ENCODE results near the gene S100PBP.
A peak's percentile ranks its signal among the peaks of the same experiment; 100 is the strongest.
"Not testable (repeated sequence)": the region's sequence is repeated elsewhere in the genome, so short reads cannot be mapped to it uniquely, and the experiment has no call there.

S100PBP gene

GRCh38 chr1:32786856-32787255 is 30.6 kb upstream of the S100PBP start:
- peak; percentile 49 for DNase-seq

GRCh38 chr1:32789356-32789755 is 28.1 kb upstream of the S100PBP start:
- not testable (repeated sequence) for DNase-seq

- no peak for DNase-seq
Observed at GRCh38 chr1:32791881-32792280, 25.6 kb upstream of the S100PBP start.

- DNase-seq = not testable (repeated sequence)
Observed at GRCh38 chr1:32795763-32796162, 21.7 kb upstream of the S100PBP start.

GRCh38 chr1:32797456-32797855 is 20.0 kb upstream of the S100PBP start:
- no peak for DNase-seq

GRCh38 chr1:32798191-32798590 is 19.3 kb upstream of the S100PBP start:
- no peak for DNase-seq

- DNase-seq = peak; percentile 41
Observed at GRCh38 chr1:32798679-32799416, 18.6 kb upstream of the S100PBP start.

GRCh38 chr1:32801096-32801715 is 16.2 kb upstream of the S100PBP start:
- DNase-seq = no peak

GRCh38 chr1:32804460-32804859 is 13.0 kb upstream of the S100PBP start:
- not testable (repeated sequence) for DNase-seq

- no peak for DNase-seq
Observed at GRCh38 chr1:32806290-32806689, 11.2 kb upstream of the S100PBP start.

GRCh38 chr1:32806910-32807523 is 10.4 kb upstream of the S100PBP start:
- no peak for DNase-seq

GRCh38 chr1:32808580-32808979 is 8.9 kb upstream of the S100PBP start:
- DNase-seq = no peak

- DNase-seq = no peak
Observed at GRCh38 chr1:32810358-32810757, 7.1 kb upstream of the S100PBP start.

- DNase-seq = no peak
Observed at GRCh38 chr1:32811265-32811664, 6.2 kb upstream of the S100PBP start.

GRCh38 chr1:32811917-32812316 is 5.5 kb upstream of the S100PBP start:
- no peak for DNase-seq

- no peak for DNase-seq
Observed at GRCh38 chr1:32813941-32814739, 3.3 kb upstream of the S100PBP start.

GRCh38 chr1:32816676-32817158 is 736 bp upstream of the S100PBP start:
- peak; percentile 52 for DNase-seq

- DNase-seq = peak; percentile 65
Observed at GRCh38 chr1:32817815-32818786, 648 bp downstream of the S100PBP start.

- DNase-seq = no peak
Observed at GRCh38 chr1:32818804-32819541, 1.5 kb downstream of the S100PBP start.

- no peak for DNase-seq
Observed at GRCh38 chr1:32825181-32825580, 7.7 kb downstream of the S100PBP start.

- DNase-seq = peak; percentile 32
Observed at GRCh38 chr1:32828341-32828740, 10.9 kb downstream of the S100PBP start.
